Type B pancreatic cell (in vitro differentiated cells): ENCODE results near the gene SCN4B. TPM values are rescaled to one million over a fixed set of nuclear protein-coding genes. Genes with fewer than 3 reads are reported as not detected.

Source experiments
- DNase-seq: peaks from one replicate; pipeline ENCODE4 v3.0.0; 2021; ENCODE audit warnings: mixed read lengths; ENCODE audit not compliant: unreplicated experiment; ENCODE audit errors: extremely low spot score
- H3K27ac Mint-ChIP-seq: 2 replicates; pipeline ENCODE4 v1.8.0; 2021; ENCODE audit warnings: mild to moderate bottlenecking, mixed read lengths
- H3K27me3 Mint-ChIP-seq: 2 replicates; pipeline ENCODE4 v1.8.0; 2021; ENCODE audit warnings: mixed read lengths
- H3K36me3 Mint-ChIP-seq: 2 replicates; pipeline ENCODE4 v1.8.0; 2021; ENCODE audit warnings: mixed read lengths
- H3K4me1 Mint-ChIP-seq: one replicate; pipeline ENCODE4 v1.8.0; 2021; ENCODE audit warnings: mixed read lengths; ENCODE audit not compliant: unreplicated experiment
- H3K4me3 Mint-ChIP-seq: 2 replicates; pipeline ENCODE4 v1.8.0; 2021; ENCODE audit warnings: mild to moderate bottlenecking, mixed read lengths
- H3K9me3 Mint-ChIP-seq: 2 replicates; pipeline ENCODE4 v1.8.0; 2021; ENCODE audit warnings: mixed read lengths
- CTCF ChIP-seq: fragments of 200-600 bp; sonication (generic); conservative IDR thresholded peaks from 2 replicates; pipeline ENCODE4 v1.5.0; 2021; ENCODE audit warnings: antibody characterized with exemption, mild to moderate bottlenecking
- total RNA-seq: library from RNA; stranded (reverse); gene quantifications from 2 replicates; pipeline ENCODE4 v1.2.1, GENCODE V29; 2021; ENCODE audit warnings: low replicate concordance

SCN4B gene
- total RNA-seq, 1 donor from 2014 or later, result 2.0 TPM

- DNase-seq, result no peak
- Mint-ChIP-seq H3K27me3 (peaks cover 93% of the 10 kb centered on the region), H3K27ac (no peak overlapping the region), H3K36me3 (no peaks in the 10 kb centered on the region), H3K4me3 (peak overlapping the region; percentile 81), H3K4me1 (peaks cover 11% of the 10 kb centered on the region), H3K9me3 (no peaks in the 10 kb centered on the region)
- no peak for TF ChIP-seq CTCF
Observed at GRCh38 chr11:118153516-118153915, 893 bp upstream of the SCN4B start.

GRCh38 chr11:118152020-118152551 lies 537 bp downstream of the SCN4B start:
- Mint-ChIP-seq H3K4me3 (peak overlapping the region; percentile 76), H3K27me3 (peaks cover 92% of the 10 kb centered on the region), H3K9me3 (no peaks in the 10 kb centered on the region), H3K27ac (no peak overlapping the region), H3K36me3 (no peaks in the 10 kb centered on the region), H3K4me1 (peaks cover 17% of the 10 kb centered on the region)
- DNase-seq, result no peak
- TF ChIP-seq CTCF, result no peak

- no peak overlapping the region for H3K27ac Mint-ChIP-seq
- no peak for TF ChIP-seq CTCF
- DNase-seq, result no peak
- peaks cover 12% of the 10 kb centered on the region for H3K4me1 Mint-ChIP-seq
- H3K4me3 Mint-ChIP-seq, result peak overlapping the region; percentile 56
- H3K27me3 Mint-ChIP-seq, result peaks cover 89% of the 10 kb centered on the region
- no peaks in the 10 kb centered on the region for H3K36me3 Mint-ChIP-seq
- no peaks in the 10 kb centered on the region for H3K9me3 Mint-ChIP-seq
Observed at GRCh38 chr11:118151431-118151830, 1.2 kb downstream of the SCN4B start.

GRCh38 chr11:118149493-118149892 lies 3.1 kb downstream of the SCN4B start:
- Mint-ChIP-seq H3K27me3 (peaks cover 82% of the 10 kb centered on the region), H3K9me3 (no peaks in the 10 kb centered on the region), H3K36me3 (no peaks in the 10 kb centered on the region), H3K4me3 (no peak overlapping the region), H3K4me1 (peaks cover 12% of the 10 kb centered on the region), H3K27ac (no peak overlapping the region)
- TF ChIP-seq CTCF, result no peak
- no peak for DNase-seq

GRCh38 chr11:118148856-118149255 lies 3.8 kb downstream of the SCN4B start:
- Mint-ChIP-seq H3K27ac (no peak overlapping the region), H3K4me3 (no peak overlapping the region), H3K9me3 (no peaks in the 10 kb centered on the region), H3K36me3 (no peaks in the 10 kb centered on the region), H3K4me1 (peaks cover 10% of the 10 kb centered on the region), H3K27me3 (peaks cover 82% of the 10 kb centered on the region)
- TF ChIP-seq CTCF, result no peak
- no peak for DNase-seq

- DNase-seq, result no peak
- H3K27me3 Mint-ChIP-seq, result peaks cover 81% of the 10 kb centered on the region
Observed at GRCh38 chr11:118148240-118148639, 4.4 kb downstream of the SCN4B start.

More at GRCh38 chr11:118148240-118148639, 4.4 kb downstream of the SCN4B start:
- Mint-ChIP-seq H3K4me3 (no peak overlapping the region), H3K4me1 (peaks cover 7% of the 10 kb centered on the region), H3K9me3 (no peaks in the 10 kb centered on the region), H3K27ac (no peak overlapping the region), H3K36me3 (no peaks in the 10 kb centered on the region)
- TF ChIP-seq CTCF, result no peak
